SKM-1 (cell line): ENCODE results near the gene PGF.

ENCODE experiments used
- DNase-seq: peaks from one replicate; lab custom pipeline; 2025; ENCODE audit not compliant: unreplicated experiment; lab: John Stamatoyannopoulos, UW

PGF gene

DNA sequence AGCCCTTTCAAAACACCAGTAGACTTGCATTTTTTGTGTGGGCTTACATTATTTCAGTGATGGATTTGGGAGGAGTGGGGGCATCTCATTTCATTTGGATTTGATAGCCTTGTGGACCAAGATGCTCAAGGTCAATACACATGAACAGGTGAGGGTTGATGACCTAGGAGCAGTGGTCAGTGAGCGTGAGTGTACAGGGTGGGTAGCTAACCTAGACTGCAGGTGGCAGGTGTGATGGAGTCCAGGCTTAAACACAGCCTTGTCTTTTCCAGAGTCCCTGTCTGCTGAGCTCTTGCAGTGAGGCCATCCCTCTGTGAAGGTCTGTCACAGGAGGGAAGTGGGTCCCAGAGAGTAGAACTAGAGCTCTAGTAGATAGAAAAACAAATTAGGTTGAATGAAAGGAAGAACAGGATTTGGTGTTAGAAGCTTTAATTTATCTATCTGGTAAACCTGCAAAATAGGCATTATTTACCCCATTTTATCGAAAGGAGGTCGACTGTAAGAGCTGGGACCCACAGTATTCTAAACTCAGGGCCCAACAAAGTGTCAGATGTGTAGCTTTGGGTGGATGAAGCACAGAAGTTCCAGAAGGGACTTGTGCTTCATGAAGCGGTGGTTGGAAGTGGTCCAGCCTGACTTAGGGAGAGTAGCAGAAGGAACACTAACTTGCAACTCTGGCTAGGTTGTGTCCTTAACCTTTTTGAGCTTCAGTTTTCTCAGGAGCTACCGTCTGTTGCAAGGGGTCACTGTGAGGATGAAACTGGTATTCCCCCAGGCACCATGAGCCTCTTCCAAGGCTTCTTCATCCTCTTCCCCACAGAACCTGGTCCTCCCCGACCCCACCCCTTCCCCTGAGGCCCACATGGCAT, 50.5 kb downstream of the PGF start:
- DNase-seq, result no peak

DNA sequence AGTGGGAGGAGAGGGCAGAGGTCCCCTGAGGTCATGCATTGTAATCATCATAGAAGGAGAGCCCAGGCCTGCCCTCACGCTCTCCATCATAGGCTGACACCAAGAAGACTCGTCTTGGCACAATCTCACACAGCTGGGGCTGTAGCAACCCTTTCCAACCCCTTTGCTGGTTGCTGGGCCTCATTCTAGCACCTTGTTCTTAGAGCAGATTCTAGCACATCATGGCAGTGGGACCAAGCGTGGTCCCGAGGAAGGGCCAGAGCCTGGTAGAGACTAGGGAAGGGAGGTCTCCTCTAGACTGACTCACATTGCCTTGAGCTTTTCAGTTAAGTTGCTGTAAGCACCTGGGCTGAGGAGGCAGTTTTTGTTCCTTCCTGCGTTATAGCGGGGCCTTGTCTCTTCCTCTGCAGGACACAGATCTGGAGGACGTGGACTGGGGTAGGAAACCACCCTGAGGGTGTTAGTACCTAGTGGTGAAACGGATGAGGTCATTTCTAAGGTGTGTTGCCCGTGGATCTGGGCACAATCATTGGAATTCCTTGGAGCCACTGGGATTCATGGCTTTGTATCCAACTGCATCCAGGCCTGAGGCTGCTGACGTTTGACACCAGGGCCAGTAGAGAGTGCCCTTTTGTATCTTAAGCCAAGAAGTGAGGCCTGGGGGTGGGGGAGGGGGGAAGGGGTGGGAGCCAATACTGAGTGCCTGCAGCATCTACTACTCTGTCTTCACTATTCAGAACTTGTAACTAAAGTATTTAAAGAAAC, 52.3 kb downstream of the PGF start:
- DNase-seq, result no peak

DNA sequence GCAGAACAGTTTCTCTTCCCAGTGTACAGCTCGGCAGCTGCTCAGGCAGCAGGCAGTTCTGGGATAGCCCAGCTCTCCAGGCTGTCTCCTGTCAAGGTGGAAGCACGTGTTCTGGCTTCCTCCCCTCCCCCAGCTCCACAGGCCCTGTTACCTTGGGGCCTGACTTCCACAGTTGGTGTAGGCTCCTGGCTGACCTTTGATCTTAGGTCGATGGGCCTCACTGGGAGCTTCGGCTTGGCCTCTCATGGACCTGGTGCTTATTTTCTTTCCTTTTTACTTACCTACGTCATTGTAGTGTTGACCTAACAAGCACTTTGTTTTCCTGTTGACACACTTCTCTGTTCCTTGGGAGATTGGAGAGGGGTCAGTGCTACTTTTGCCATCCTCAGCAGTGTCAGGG, 56.7 kb downstream of the PGF start:
- DNase-seq, result no peak

DNA sequence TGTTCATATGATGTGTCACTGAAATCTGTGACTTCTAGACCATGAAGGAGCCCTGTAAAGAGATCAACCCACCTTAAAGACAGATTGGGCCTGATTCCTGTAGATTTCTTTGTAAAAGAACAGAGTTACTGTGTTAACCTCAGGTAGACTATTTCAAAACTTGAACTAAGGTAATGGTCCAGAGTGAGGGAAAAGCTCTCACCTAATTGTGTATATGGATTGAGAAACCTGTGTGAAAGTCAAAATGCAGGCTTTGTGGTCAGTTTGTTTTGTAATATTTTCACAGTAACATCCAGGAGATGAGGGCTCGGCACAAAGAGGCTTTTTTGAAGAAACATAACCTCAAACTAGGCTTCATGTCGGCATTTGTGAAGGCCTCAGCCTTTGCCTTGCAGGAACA, 57.3 kb downstream of the PGF start:
- DNase-seq, result no peak

DNA sequence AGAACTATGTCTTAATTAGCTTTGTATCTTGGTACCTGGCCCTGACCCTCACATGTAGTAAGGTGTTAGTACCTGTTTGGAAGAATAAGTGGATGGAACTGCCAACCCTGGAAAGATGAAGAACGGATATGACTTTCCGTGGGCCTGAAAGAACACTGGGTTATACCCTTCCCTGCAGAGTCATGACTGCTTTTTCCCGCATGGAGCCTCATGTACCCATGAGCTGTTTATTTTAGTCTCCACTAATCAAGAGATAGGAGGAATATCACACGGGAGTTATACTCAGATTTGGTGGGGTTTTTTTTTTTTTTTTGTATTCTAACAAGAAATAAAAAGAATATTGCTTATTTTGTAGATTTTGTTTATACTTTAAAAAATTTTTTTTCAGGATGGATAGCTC, 57.8 kb downstream of the PGF start:
- DNase-seq, result no peak

DNA sequence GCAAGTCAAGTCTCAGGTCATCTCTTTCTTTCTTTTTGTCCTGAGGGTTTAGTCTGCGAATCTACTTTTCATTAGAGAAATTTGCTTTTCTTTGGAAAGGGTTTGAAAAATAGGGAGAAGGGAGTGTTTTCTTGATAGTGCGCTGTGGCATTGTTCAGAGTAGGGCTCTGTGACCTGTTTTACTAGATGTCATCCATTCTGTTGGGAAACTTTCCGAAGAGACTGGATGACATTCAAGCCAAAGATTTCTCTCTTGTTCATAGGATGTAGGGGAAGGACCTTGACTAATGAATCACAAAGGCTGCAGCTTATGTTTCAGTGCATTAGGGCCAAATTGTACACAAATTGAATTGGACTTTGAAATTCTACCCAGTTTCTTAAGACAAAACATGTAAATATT, 59.0 kb downstream of the PGF start:
- no peak for DNase-seq

DNA sequence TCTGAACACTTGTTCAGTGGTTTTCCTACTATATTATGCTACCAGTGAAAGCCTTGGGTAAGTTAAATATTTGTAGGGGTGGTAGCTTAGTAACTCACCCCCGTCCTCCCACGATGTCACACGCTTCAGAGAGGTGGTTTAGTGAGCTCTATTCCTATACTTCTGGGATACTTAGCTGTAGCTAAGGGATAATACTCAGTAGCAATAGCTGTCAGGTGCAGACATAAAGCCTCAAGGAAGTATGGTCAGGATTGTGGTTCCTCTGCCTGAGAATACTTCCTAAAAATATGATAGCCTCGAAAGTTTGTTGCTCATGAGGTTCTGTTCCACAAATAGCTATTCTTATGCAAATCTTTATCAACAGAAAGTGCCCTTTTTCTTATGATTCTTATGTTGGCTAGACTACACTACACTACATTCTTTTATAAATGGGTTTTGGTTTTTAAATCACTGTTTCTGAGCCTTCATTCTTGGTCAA, 61.7 kb downstream of the PGF start:
- no peak for DNase-seq

DNA sequence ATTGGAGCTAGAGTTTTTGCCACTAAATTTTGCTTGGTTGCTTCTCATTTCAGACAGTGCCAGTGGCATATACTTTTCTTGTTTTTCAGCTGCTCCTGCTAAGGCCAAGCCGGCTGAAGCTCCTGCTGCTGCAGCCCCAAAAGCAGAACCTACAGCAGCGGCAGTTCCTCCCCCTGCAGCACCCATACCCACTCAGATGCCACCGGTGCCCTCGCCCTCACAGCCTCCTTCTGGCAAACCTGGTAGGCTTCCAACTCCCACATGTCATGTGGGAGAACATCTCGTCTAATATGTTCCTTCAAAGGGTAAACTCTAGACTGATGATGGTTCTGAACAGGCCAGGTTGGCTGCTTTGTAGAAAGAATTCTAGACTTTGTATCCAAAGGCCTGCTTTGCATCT, 62.7 kb downstream of the PGF start:
- no peak for DNase-seq

DNA sequence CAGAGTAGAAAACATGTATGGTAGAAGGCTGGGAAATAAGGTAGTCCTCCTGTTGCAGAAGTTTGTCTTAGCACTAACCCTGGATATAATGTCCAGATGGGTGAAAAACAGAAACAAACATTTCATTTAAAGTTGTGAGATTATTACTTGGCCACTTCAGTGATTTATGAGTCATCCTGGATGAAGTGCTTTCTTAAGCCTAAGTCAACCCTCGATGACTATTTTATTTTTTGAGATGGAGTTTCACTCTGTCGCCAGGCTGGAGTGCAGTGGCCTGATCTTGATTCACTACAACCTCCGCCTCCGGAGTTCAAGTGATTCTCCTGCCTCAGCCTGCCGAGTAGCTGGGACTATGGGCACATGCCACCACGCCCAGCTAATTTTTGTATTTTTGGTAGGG, 63.5 kb downstream of the PGF start:
- no peak for DNase-seq
